Measurements from ENCODE around the gene NEXMIF.
"Not testable (repeated sequence)": the region's sequence is repeated elsewhere in the genome, so short reads cannot be mapped to it uniquely, and the experiment has no call there.

Gene NEXMIF

DNA sequence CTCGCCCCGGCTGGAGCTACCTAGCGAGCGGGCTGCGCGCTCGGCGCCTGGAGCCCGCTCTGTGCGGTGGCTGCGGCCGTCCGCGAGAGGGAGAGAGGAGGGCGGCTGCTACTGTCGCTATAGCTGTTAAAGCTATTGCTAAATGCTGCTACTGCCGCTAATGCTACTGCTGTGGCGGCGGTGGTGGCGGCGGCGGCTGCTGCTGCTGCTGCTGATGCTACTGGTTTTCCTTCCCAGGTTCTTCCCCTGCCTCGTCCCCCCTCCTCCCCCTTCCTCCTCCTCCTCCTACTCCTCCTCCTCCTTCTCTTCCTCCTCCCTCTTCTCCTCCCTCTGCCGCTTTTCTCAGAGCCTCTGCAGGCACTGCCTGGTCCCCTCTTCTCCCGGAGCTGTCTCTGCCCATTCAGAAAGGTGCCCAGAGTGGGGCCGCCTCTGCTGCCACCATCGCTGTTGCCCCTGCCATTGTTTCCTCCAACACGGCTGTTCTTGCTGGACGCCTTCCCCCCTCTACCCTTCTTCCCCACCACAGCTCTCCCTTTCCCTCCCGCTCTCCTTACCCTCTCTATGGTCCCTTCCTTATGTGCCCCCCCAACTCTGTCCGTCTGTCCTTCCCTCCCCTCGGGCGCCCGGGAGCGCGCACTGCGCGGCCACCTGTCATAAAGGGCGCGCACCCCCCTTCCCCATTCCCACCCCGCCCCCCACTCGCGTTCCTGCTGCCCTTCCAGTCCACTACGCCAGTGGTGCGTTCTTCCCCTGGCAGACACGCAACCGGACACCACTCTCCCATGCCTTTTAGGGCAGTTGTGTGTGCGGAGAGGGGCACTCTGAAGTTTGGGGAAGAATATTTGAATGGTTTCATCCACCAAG lies at the start of gene NEXMIF:
Gene NEXMIF, minus strand, starts transcription at position 228 of the 864 bp plus-strand sequence.
- peak; percentile 16 to 18 for DNase-seq

DNA sequence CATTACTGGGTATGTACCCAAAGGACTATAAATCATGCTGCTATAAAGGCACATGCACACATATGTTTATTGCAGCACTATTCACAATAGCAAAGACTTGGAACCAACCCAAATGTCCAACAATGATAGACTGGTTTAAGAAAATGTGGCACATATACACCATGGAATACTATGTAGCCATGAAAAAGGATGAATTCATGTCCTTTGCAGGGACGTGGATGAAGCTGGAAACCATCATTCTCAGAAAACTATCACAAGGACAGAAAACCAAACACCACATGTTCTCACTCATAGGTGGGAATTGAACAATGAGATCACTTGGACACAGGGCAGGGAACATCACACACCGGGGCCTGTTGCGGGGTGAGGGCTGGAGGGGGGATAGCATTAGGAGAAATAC lies 36.7 kb upstream of the NEXMIF start:
- DNase-seq, result not testable (repeated sequence)

DNA sequence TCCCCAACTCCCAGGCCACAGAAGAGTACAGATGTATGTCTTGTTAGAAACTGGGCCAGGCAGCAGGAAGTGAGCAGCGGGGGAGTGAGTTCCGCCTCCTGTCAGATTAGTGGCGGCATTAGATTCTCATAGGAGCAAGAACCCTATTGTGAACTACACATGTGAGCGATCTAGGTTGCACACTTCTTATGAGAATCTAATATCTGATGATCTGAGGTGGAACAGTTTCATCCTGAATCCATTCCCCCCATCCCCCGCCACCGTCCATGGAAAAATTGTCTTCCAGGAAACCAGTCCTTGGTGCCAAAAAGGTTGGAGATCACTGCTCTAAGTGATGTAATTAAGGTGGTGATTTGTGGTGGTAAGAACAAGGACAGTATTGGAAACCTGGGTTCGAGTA lies 24.5 kb upstream of the NEXMIF start:
- no peak for DNase-seq

DNA sequence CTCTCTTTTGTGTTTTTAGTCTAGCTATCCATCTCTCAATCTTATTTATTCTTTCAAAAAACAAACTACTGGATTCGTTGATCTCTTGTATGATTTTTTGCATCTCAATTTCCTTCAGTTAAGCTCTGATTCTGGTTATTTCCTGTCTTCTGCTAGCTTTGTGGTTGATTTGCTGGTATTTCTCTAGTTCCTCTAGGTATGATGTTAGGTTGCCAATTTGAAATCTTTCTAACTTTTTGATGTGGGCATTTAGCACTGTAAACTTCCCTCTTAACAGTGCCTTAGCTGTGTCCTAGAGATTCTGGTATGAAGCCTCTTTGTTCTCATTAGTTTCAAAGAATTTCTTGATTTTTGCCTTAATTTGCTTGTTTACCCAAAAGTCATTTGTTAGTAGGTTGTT lies 15.2 kb upstream of the NEXMIF start:
- DNase-seq, result no peak

DNA sequence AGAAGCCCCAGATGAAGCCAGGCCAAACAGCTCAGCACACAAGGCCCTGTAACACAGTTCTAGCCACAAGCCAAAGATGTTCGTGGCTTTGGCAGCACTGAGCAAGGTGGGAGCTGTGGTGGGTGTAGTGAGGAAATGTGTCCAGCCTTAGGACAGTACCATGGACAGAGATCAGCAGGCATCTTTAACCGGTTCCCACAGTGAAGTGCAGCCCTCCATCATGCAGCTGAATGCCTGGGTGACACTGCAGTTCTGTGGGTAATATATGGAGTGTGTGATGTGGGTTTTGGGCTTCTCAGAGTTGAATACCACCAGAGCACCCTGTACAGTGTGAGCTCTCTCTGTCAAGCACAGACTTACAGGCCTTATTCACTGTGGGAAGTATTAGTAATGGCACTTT lies 6.0 kb upstream of the NEXMIF start:
- DNase-seq, result no peak

DNA sequence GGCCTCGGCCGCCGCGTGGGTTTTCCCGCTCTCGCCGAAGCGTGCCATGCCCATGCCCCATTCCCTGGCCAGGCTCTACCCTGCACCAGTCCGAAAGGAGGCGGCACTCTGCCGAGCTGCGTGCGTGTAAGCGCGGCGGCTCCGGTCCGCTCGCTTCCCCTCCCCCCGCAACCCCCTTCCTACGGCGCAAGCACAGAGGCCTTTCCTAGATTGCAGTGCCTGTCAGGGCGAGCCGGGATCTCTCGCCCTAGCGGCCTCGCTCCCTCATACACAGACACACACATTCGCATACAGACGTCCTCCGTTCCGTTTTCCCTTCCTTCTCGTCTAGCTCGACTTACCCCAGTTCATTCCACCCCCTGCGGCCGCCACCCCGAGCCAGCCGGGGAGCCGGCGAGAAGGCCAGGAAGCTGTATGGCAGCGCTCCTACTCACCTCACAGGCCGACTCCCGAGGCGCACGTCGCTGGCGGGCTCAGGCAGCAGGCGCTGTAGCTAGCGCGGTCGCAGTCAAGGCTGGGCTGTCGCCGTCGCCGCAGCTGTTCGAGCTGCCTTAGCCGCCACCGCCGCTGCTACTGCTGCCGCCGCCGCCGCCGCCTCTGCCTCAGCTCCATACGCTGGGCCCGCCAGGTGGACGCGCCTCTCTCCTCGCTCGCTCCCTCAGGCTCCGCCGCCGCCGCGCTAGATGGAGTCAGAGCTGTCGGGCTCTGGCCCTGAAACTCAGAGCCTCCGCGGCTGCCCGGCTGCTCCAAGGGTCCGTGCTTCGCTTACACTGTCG lies 615 bp downstream of the NEXMIF start:
- peak; percentile 8 to 12 for DNase-seq

DNA sequence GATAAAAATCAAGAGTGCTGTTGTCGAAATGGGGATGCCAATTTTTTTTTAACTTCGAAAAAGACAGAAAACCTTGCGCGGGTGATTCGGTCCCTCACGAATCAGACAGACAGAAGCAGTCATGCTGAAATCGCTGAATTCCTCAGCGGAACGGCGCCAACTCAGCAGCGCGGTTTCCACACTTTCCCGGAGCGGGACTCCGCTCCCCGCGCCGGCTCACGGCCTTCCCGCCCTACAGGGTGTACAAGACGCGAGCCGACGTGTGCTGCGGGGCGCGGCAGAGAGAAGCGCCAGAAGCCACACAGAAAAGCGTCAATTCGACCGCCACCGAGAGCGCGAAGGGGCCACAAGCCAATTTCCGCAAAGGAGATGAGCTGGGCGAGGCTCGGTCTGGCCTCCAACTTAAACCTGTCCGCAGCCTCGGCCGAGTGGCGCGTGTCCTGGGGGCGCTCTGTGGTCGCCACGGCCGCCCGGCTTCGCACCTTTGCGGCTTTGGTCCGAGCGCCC lies 1.3 kb downstream of the NEXMIF start:
- DNase-seq, result no peak

DNA sequence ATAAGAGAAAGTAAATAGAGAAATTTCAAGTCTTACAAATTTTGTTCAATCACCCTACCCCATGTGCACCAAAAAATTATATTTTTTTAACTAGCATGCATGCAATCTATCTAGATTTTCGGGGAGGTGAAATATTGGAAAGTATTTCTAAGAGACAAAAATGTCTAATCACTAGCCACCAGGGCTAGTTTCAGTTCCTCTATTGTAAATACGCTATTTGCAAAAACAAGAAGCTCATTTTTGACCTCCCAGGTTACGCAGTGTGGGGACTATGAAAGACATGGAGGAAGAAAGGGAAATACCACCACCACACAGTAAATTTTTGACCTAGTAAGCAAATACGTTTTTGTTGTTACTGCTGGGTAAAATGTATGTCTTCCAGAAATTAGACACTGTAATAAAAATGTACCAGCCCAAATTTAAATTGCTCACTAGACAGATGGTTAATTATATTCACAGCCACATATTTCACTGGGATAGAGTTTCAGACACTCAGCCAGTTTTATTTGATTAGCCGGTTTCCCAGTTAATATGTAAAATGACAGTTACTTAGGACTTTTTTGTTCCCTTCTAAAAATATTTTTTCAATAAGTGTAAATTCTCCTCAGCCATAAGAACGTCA lies 2.2 kb downstream of the NEXMIF start:
- no peak for DNase-seq

DNA sequence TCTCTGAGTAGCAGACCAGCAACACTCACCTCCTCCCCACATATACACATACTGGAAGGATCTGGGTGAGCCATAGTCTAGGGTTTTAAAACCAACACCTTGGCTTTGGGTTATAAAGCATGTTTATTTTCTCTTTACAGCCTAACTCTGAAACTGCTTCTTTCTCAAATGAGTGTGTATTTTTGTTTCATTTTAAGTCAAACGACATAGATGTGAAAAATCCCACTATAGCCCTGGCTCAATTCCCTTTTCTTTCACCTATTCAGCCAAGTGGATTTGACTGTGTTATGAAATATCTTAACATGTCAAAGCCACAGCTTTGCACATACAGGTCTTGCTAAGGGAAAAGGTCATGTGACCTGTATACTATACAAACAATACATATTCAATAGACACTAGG lies 13.8 kb downstream of the NEXMIF start:
- DNase-seq, result no peak

DNA sequence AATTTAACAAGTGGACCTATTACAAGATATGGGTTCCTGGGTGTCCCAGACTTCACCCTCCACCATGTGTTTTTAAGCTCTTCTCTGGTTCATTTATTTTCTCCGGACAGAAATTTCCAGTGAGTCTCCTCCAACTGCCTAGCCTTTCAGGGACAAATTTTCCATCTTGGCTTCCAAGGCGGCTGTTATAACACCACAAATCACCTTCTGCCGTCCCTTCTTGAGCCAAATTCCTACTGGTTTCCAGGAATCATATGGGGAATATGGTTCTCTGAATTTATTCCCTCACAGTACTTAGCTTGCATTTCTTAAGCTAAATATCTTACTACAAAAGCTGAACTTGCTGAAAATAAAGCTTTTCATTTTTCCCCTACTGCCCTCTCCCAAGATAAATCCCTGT lies 18.8 kb downstream of the NEXMIF start:
- no peak for DNase-seq

DNA sequence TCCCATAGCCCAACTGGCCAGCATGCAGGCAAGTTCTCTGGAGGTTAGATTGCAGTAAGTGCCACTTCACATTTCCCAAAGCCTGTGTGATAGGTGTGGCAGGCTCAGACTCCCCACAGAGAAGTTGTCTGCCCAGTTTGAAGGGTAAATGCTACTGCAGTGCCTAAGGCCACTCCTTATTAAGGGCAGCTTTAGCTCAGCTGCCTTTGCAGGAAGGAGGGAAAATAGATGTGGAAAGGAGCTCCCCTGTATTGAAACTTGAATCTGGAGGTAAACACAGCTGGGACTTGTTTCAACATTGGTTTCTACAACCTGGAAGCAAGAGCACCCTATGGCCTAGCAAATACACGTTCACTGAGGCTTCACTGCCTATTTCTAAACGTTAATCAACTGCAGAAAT lies 22.4 kb downstream of the NEXMIF start:
- no peak for DNase-seq

DNA sequence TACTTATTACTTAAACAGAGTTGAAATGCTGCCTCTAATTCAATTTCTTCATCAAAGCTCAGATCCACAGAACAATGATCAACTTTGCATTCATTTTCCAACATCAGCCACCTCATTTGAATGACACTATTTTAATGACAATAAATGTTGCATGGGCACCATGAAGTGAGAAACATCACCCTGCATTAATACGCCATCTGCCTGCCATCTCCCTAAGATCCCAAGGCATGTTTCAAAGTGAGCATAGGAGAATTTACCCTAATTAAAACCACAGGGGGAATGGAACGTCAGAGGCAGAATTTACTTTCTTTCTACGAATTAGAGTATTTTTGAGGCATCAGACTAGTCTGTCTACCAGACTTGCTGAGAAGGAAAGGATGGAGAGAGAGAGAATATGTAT lies 32.7 kb downstream of the NEXMIF start:
- no peak for DNase-seq

DNA sequence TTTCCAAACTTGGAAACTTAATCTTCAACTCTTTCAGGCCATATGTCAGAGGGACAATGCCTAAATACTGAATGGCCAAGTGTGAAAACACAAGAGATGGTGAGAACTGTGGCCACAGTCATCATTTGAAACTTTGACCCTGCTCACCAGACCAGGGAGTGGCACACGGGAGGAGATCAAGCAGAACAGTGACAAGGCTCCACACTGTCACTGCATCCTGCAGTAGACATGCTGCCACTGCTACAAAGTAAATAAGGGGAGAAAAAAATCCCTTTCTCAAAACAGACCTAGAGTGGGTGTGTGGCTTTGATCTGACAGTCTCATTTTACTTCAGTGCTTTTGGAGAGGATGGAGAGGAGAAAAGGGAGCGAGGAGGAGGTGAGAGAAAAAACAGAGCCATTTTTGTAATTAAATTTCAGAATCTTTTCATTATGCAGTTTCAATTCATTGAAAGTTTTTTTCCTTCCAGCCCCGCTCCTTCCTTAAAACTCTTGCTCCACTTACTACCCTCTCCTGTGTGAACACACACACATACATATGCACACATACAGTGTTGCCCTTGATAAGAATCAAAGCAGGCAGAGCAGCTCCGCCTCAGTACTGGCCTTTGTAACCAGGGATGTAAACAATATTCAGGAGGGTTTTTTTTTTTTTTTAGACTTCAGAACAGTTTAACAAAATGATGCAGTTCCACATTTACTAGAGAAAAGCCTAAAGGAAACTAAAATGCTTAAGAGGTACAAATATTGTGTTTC lies 34.4 kb downstream of the NEXMIF start:
- DNase-seq, result no peak

DNA sequence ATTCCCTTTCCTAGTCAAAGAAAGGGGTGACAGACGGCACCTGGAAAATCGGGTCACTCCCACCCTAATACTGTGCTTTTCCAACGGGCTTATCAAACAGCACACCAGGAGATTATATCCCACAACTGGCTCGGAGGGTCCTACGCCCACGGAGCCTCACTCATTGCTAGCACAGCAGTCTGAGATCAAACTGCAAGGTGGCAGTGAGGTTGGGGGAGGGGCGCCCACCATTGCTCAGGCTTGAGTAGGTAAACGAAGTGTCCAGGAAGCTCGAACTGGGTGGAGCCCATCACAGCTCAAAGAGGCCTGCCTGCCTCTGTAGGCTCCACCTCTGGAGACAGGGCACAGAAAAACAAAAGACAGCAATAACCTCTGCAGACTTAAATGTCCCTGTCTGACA lies 42.9 kb downstream of the NEXMIF start:
- not testable (repeated sequence) for DNase-seq

DNA sequence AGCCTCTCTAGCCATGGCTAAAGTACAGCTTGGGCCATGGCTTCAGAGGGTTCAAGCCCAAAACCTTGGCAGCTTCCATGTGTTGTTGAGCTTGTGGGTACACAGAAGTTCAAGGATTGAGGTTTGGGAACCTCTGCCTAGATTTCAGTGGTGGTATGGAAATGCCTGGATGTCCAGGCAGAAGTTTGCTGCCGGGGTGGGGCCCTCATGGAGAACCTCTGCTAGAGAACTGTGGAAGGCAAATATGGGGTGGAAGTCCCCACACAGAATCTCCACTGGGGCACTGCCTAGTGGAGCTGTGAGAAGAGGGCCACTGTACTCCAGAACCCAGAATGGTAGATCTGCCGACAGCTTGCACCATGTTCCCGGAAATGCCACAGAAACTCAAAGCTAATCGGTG lies 59.5 kb downstream of the NEXMIF start:
- DNase-seq, result no peak

DNA sequence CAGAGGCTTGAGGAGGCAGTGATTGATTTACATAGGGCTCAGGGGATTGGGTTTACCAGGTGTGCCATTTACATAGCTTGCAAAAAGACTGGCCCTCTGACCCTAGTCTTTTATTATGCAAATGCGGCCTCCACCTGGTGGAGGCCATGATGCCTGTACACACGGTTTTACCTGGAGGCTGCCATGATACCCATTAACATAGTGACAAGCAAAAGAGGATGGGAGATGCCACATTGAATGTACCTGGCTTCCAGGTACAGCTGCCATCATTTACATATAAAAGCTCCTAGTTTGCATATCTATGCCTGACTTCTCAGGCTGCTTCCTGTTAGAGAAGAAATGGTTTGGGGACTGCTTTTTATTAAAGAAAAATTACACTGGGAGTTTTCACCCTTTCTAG lies 72.0 kb downstream of the NEXMIF start:
- DNase-seq, result no peak

DNA sequence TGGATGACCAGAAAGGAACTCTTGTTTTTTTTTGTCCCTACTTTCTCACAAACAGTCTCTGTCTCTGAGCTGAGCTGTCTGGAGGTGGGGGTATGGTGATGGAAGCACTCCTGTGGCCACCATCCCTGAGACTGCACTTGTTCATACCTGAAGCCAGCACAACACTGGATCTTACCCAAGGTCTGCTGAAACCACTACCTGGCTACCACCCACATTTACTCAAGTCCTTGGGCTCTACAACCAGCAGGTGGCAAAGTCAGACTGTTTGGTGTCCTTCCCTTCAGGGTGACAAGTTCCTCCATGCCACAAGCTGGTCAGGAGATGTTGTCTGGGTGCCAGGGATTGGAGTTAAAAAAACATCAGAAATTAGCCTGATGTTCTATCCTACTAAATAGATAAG lies 89.7 kb downstream of the NEXMIF start:
- no peak for DNase-seq

DNA sequence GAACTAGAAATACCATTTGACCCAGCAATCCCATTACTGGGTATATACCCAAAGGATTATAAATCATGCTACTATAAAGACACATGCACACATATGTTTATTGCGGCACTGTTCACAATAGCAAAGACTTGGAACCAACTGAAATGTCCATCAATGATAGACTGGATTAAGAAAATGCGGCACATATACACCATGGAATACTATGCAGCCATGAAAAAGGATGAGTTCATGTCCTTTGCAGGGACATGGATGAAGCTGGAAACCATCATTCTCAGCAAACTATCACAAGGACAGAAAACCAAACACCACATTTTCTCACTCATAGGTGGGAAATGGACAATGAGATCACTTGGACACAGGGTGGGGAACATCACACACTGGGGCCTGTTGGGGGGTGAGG lies 105.5 kb downstream of the NEXMIF start:
- not testable (repeated sequence) for DNase-seq

DNA sequence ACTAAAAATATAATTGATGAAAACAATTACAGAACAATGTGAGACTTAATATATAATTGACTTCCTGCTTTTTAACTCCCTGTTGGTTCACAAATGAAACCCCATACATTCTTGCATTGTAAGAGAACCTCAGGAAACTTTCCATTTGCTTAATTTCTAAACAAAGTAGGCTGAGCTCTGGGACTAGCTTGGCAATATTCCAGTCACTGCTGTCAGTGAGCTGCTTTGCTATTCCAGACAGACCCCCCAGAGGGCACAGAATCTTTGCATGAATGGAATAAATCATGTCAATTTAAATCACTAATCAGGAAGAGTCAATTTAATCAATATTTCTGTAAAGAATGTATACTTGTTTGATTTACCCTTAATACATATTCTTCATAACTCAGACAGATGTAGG lies 110.6 kb downstream of the NEXMIF start:
- no peak for DNase-seq

DNA sequence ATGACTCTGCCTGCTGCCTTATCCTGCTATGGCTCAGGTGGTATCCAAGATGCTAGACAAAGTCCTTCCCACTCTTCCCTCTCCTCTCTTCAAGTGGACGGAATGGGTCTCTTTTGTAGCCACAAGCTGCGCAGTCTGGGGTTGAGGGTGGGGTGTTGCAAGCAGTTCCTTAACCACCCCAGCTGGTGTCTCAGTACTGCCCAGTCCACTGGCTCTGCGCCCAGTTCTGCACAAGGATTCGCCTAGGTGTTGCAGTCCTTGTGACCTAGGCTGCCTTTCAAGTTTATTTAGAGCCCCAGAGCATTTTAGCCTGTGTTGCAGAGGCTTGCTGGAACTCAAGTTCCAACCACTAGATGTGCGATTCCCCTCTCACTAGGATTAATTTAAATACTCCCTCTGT lies 120.7 kb downstream of the NEXMIF start:
- no peak for DNase-seq

DNA sequence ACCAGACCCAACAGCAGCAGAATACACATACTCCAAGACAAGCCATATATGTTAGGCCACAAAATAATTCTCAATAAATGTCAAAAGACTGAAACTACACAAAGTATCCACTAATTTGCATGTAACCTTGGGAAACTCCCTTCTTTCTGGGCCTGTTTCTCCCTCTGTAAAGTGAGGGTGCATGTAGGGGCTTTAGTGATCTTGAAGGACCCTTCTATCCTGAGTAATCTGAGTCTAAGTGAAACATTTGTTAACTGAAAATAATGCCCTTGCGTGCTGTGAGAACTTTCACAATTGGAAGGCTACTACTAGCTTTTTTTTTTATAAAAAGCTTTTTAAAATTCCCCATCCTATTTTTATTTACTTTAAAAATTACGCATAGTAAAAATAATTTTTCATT lies 125.2 kb downstream of the NEXMIF start:
- DNase-seq, result no peak

DNA sequence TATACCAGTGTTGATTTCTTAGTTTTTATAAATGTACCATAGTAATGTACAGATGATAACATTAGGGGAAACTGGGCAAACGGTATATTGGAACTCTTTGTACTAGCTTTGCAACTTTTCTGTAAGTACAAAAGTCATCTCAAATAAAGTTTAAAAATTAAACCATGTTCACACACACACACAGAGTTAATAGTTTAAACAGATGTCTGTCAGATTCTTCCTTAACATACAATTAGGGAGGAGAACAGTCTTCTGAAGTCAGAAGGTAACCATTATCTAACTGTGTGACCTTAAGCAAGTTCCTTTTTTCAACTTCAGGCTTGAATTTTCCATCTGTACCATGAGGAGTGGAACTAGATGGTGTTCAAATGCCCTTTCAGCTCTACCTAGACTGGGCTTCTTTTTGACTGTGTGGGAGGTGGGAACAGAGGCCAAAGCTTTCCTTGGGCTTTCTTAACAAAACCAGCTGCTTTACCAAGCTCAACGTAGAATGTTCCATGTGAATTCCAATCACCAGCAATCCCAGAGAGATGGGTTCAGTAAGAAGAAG lies 127.8 kb downstream of the NEXMIF start:
- no peak for DNase-seq

All from activated CD4-positive, alpha-beta T cell treated with anti-CD3 and anti-CD28 coated beads, Interleukin-2, amount 50 U/mL, for 4 hours (primary cell).